H1 (cell line): Measurements from ENCODE around the gene HORMAD2. TPM values are rescaled to one million over a fixed set of nuclear protein-coding genes. Genes with fewer than 3 reads are reported as not detected.

Source experiments
- CHD7 ChIP-seq: fragments of 300-600 bp; sonication (generic); IDR thresholded peaks from 2 replicates; pipeline ENCODE4 v1.7.1; 2012; ENCODE audit warnings: low read length, moderate library complexity, mild to moderate bottlenecking, inconsistent platforms; ENCODE audit not compliant: insufficient replicate concordance
- E2F6 ChIP-seq: IDR thresholded peaks from 2 replicates; pipeline ENCODE4 v1.6.1; 2012; ENCODE audit warnings: inconsistent platforms
- RBBP5 ChIP-seq: IDR thresholded peaks from 2 replicates; pipeline ENCODE4 v1.7.1; 2012; ENCODE audit warnings: low read depth, mild to moderate bottlenecking, inconsistent platforms, low read length, moderate library complexity, borderline replicate concordance
- polyA plus RNA-seq, 7 experiments: library from polyadenylated mRNA; depleted of rRNA in 3 of 7; stranded (reverse) in 5 of 7; unstranded in 2 of 7; fragments of >200 nt in 5 of 7; fragments of 200-250 nt in 2 of 7; gene quantifications; 1 replicate in 5 of 7; 2 replicates in 1 of 7; 4 replicates in 1 of 7; pipeline versions ENCODE4 v1.2.1 to v1.2.3, GENCODE V29; 2011 to 2013; ENCODE audit warnings: missing spikeins in 2 of 7, mixed read lengths in 2 of 7
- total RNA-seq: library from RNA; stranded (reverse); fragmentation: NEBNext Ultra II Directional; extraction: Animal tissue kit (Norgen Biotek cat#: 25700); gene quantifications from 2 replicates; pipeline ENCODE4 v1.2.1, GENCODE V29; 2021

The HORMAD2 gene
- total and polyA plus RNA-seq, 2 of the 8 experiments (the other 6 are each of a cell fraction or from before 2014, with no cell fraction given): 0.03 TPM; not detected in 1

GRCh38 chr22:30078320-30079311, 1.6 kb upstream of the HORMAD2 start (continued):
- no peak for TF ChIP-seq CHD7
- TF ChIP-seq RBBP5: no peak
- no peak for TF ChIP-seq E2F6
